Left kidney (tissue), 2 donors: ENCODE data around the gene MRPL23. TPM values are rescaled to one million over a fixed set of nuclear protein-coding genes. Genes with fewer than 3 reads are reported as not detected.

Source experiments
- DNase-seq: peaks from one replicate; pipeline ENCODE4 v3.0.0-alpha.2; 2013
- polyA plus RNA-seq: library from polyadenylated mRNA; unstranded; fragments of 120-200 nt; gene quantifications from one replicate; pipeline ENCODE4 v1.2.1, GENCODE V29; 2013; ENCODE audit not compliant: insufficient read length

The MRPL23 gene
- polyA plus RNA-seq, 1 donor, result 33.6 TPM

DNA sequence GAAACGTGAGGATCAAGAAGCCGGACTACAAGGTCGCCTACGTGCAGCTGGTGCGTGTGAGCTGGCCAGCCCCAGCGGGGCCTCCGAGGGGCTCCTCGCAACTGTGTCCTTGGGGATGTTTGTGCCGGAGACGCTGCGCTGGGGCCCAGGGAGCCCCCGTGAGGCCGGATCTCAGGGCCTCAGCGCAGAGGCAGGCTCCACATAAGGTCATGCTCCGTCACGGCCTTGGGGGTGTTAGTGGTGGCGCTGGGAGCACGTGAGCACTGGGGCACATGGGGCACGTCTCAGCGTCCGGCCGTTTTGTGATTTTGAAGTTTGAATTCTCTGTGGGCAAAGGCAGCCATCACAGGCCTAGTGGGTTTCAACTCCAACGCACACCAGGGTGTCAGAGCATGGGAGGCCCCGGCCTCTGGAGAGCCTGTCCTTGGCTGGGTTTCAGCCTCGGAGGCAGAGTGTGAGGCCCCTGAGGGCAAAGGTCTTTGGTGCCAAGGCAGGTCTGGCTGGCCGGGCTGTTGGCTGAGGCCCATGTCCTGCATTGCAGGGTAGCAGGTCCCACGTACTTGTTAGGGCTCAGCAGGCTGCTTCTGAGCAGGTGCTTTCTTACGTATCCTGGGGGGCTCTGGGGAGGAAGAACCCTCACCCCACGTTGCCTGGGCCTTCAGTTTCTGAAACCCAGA lies 5.8 kb downstream of the MRPL23 start:
- no peak for DNase-seq

DNA sequence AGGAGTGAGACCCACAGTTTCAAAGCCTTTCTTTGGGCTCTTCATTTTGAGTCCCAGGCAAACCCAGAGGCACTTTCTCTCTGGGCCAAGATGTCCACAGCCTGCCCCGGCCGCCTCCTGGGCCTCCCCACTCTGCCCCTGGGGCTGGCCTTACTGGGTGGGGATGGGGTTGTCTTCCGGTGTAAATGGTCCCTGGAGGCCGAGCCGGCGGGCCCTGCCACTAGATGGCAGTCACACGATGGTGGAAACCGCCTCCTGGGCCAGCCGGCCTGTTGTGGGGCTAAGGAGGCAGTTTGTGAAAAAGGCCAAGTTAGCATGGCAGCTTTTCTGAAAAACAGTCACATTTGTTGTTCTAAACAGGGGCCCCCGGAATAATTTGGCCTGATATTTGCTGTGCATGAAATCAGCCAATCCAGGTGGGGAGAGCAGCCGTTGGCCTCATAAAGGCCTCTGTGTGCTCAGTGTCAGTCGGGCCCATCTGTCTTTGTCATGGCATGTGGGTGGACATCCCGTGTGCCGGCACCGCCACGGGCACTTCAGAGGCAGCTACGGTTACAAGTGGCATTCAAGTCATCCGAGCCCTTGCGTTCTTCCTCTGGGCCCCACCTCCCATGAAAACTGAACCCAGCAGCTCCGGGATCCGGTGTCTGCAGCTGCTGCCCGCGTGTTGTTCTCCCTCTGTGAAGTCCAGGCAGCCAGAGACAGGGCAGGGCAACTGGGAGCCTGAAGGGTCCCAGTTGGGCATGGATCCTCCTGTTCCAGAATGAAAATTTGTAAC lies 6.5 kb downstream of the MRPL23 start:
- DNase-seq, result no peak

DNA sequence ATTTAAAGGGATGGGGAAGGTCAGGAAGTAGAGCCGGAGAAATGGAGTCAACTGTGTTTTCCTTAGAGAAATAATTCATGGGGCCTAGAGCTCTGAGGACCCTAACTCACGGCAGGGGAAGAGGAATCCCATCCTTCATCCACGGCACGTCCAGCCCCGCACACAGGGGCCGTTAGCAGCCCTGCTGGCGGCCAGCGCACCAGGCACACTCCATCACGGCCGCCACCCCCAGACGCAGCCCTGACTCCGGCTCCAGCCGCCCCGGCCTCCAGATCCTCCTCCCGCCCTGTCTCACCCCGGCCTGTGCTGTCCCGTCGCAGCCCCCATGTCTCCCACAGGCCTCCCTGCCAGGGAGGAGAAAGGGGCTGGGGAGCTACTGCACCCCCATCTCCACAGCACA lies 11.2 kb downstream of the MRPL23 start:
- no peak for DNase-seq

DNA sequence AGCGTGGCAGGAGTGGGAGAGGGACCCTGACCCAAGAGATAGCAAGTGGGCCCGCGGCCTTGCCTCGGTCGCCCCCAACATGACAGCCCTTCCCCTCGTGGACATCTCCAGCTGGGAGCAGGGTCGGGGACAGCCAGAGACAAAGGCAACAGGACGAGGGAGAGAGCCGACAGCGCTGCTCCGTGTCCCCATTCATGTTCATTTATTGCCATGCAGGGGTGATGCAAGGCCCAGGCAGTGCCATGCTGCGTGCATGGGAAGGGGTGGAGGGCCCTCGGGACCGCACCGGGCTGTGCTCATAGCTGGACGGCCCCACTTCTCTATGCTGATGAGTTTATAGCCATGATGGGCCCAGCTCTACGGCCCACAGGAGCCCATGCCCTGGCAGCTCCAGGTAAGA lies 12.7 kb downstream of the MRPL23 start:
- DNase-seq, result no peak

DNA sequence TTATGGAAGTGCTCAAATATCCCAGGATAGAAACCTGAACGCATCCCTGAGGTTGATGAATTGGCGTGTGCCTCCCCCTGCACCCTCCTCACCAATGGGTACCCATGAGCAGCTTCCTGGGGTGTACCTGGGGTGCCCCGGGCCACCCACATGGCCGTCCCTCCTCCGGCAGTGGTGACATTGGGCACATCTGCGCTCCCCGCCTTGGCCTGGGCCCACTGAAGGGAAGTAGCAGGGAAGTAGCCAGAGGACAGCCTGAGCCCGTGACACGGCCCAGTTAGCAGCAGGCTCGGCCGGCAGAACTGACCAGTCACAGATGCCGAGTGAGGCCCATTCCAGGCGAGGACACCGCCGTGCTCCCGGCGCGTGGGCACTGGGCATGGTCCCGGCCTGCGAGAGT lies 16.7 kb downstream of the MRPL23 start:
- no peak for DNase-seq

DNA sequence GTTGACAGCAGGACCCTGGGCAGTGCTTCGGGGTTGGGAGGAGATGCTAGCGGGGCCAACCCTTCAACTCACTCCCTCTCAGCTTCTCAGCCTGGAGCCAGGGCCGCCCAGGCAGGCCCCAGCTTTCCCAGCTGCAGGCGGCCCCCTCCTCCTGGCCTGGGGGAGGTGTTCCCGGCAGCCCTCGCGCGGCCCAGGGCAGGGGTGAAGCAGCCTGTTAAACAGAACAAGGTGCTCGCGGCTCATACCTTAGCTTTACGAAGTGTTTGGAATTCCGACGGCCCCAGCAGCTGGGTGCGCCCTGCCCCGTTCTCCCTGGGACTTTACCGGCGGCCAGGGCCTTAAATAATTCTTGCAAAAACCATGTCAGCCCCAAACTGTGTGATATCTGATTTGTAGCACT lies 17.2 kb downstream of the MRPL23 start:
- no peak for DNase-seq

DNA sequence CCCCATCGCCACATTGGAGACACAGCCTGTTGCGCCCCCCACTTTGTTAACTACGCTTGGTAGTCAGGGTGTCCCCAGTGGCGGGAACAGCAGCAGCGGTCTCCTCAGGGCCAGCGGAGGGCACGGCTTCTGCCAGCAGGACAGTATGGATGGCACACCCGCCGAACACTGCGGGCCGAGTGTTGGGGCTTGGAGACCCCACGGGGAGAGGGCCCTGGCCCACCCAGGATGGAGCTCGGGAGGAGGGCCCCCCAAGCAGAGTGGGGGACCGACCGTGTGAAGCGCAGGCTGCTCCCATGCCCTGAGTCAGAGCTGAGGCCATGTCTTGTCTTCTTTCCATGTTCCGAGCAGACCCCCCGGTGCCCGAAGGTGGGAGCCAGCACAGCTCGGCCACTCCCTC lies 17.8 kb downstream of the MRPL23 start:
- DNase-seq, result no peak

DNA sequence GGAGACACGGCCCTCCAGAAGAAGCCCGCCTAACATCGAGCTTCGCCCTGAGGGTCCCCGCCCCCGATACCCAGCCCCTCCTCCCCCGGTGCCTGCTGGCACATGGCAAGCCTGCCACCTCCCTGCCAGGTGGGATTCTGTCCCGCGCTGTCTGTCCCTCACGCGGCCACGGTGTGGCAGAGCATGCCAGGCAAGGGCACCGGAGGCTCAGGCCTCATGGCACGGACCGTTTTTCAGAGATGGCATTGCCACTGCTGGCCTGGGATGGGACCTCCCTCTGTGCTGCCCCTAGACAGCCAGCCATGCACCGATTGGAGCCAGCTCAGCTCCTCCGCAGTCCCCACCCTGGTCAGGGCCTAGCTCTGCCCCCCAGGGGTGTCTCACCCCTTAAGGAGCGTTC lies 19.4 kb downstream of the MRPL23 start:
- no peak for DNase-seq

DNA sequence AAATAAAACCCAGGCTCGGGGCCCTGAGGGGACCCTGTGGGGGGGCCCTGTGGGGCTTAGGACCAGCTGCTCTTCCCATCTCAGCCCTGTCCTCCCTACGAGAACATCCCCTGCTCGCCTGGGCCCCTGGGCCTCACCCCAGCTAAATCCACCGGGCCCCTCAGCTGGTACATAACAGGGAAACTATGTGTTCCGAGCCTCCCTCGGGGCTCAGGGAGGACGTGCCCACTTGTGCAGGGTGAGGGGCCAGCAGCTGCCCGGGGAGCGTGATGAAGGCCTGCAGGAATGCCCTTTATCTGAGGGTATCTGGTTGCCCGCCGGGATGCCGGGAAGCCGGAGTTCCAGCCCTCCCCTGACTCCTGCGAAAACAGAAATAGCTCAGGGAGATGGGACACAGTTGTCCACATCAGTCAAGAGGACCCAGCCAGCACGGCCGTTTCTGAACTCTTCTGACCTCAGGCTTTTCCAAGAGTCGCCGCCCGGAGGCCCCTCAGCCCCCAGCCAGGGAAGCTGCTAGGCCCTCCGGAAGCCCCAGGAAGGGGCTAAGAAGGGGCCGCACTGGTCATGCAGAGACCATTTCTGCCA lies 20.6 kb downstream of the MRPL23 start:
- DNase-seq, result no peak

DNA sequence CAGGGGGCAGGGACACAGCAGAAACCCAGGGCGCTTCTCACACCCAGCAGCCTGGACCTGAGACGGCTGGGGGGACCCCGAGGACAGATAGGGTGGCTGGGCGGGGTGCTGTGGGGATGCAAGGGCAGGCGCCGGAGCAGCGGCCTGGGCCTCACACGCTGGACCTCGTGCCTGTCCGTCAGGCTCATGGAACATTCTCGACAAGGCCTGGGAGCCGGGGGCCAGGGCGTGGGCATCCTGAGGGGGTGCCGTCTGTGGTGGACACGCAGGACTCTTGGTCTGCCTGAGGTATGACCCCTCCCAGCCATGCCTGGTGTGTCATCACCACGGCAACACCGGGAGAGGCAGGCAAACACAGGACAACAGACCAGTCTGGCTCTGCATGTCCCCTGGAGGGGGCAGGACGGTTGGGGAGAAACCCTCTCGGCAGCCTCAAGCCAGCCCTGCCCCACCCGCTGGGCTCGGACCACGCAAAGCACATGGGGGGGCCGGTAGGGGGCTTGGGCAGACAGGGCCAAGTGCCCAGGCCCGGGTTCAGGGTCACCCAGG lies 21.4 kb downstream of the MRPL23 start:
- DNase-seq, result no peak

DNA sequence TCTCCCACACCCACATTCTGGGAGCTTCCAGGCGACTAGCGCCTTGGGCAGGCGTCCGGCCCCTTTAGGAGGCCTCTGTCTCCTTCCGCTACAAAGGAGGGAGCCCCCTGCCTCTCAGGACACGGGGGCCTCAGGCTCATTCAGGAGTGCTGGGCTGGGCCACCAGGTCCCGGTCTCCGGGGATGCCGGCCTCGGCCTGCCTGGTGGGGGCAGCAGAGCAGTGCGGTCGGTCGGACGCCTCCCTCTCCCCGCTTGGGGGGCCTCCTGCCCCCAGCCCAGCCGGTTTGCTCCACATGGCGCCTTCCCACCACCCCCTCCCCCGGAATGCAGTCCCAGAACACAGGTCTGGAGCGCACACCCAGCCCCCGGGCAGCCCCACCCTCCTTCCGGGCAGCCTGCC lies 21.9 kb downstream of the MRPL23 start:
- DNase-seq, result no peak

DNA sequence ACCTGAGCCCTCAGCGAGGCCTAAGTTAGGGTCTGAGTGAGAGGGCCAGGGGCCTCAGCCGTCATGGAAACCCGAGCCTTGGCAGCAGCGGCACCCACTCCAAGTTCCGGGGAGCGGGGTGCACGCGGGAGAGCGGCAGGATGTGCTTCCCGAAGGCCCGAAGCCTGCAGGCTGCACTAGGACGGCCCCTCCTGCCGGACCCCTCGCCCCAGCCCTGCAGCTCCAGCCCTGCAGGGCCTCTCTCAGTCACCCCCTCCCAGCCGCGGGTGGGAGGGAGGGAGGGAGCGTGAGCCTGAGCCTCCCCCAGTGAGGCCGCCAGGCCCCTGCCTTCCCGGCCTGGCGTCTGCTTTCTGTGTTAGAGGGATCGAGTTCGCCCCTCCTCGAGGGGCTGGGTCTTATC lies 22.6 kb downstream of the MRPL23 start:
- DNase-seq, result no peak

DNA sequence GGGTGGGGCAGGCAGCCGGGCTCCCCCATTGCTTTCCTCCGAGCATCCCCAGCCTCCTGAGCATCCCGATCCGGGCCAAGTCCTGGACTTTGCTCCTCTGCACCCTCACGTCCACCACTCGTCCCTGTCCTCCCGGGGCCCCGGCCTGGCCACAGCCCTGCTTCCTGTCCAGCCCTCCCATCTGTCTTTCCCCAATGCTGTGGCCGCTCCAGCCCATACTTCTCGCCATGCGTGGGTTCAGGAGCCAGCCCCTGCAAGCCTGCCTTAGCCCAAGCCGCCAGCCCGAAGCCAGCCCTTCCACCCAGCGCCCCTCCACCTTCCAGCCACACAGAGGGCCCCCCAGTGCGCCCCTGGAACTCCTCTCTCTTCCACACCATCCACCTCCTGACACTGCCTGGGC lies 23.8 kb downstream of the MRPL23 start:
- DNase-seq, result no peak

DNA sequence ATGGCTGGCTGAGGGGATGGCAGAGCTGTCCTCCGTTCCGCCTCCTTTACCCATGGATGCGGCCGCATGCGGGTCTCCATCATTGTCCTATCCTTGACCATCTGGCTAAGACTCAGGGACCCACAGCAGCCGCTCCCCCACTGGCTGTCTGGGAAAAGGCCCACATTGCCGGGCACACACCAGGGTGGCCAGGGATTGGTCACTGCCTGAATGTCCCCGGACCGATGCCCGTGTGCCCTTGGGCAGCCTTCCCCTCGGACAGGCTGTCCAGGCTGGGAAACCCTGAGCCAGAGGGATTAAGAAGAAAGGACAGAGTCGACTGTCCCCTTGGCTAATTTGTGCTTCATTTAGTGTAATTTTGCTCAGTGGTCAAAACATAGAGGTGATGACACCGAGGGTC lies 28.1 kb downstream of the MRPL23 start:
- DNase-seq, result no peak

DNA sequence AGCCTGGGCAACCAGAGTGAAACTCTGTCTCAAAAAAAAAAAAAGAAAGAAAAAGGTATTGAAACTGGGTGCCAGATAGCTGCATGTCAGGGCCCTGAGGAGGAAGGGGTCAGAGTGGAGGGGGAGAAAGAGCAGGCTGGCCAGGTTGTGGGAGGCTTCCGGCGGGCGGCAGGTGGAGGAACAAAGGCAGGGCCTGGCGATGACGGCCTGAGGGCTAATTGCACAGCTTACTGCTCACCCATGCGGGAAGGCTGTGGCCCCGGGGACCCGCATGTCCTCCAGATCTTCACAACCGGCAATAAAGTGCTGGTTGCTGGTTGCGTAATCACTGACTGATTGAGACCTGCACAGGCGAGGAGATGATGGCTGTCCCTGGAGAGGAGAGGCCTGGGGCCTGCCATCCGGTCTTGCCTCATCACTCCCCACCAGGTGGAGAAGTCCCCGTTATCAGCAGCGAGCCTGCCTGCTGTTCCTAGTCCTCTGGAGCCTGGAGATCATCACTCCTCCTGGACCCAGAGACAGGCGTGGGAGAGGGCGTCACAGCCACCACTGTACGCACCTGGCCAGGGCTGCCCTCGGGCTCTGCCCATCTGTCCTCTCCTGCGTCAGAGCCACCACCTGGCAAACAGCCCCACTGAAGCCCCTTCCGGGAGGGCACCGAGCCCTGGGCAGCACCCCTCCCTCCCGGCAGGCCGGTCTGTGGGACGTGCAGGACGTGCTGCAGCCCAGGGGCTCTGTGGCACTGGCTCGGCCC lies 31.8 kb downstream of the MRPL23 start:
- DNase-seq, result no peak

DNA sequence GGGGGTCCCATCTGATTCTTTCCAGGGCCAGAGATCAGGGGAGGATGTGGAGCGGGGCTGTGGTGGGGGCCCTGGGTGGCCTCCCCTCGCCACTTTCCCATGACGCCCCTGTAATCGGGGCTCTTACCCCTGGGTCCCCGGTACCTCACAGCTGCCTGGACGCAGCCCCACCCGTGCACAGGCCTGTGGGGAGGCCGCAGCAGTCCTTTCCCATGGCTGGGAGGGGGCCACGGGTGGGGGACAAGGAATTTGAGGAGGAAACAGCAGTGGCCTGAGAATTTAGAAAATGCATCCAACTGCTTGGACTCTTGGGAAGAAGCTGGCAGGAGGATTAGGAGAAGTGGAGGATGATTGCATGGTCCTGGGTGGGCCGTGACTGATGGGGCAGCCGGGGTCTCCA lies 32.5 kb downstream of the MRPL23 start:
- DNase-seq, result no peak

DNA sequence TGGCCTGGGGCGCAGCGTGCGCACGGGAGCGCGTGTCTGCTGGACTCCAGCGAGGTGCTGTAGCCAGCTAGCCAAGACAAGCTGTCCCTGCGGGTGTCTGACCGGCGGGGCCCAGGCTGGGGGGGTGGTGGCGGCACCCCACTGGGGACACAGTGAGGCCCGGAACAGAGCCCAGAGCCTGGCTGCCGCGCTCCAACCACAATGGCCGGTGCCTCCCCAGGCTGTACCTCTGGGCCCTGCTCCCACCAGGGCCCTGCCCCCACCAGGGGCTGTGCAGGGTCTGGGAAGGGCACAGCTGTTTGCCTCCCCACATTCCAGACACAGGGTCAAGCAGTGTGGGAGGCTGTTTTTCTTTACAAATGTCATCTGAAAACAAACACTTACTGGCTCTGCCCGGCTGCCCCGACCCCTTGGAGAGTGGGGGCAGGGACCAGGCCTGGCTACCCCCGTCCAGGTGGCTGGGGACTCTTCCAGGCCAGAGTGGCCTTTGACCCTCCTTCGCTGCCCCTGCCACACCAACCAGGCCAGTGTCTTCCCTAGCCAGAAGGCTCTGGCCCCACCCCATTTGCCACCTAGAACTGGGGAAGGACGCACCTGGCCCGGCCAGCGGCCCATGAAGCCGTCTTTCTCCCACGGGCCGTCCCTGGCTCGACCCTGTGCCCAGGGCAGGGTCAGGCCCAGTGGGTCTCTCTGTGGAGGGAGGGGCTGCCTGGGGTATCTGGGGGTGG lies 35.9 kb downstream of the MRPL23 start:
- no peak for DNase-seq

DNA sequence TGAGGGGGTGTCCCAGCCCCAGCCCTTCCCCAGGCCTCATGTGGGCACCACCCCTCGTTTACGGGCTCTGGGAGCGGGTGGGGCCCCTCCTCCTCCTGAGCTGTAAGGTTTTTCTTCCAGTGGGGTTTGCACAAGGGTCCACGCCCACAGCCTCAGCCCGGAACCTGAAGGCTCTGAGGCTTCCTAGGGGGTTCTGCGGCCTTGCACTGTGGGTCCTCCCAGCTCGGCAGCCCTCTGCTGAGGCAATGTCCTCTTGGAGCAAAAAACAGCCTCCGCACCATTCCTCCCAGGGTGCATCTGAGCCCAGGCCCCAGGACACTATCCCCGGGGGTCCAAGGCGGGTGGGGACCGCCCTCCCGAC lies 36.4 kb downstream of the MRPL23 start:
- no peak for DNase-seq

DNA sequence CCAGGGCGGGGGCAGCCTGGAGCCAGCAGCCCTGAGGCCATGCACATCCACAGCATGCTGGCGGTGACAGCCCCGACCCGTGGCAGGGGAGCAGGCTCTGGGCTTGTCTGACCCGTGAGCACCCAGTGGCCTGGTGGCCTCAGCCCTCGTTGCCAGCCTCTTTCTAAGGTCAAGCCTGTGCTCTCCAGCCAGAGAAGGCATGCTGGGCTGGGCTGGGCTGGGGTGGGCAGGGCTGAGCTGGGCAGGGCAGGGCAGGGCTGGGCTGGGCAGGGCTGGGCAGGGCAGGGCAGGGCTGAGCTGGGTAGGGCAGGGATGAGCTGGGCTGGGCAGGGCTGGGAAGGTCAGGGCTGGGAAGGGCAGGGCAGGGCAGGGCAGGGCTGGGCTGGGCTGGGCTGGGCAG lies 39.9 kb downstream of the MRPL23 start:
- no peak for DNase-seq

DNA sequence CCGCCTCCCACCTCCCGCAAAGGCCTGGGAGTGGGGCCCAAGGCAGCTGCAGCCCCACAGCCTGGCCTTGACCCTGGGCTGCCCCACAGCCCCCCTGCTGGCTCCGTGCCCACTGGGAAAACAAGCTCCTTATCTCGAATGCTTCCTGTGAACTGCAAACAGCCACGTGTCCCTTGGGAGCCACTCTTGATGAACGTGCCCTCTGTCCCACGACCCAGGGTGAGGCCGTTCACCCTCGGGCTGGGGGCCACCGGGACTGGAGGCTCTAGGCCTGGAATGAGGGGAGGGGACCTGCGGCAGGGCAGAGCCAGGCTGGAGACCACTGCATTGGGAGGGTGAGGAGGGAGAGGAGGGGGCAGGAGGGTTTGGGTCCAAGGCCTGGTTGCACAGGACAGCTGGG lies 41.0 kb downstream of the MRPL23 start:
- DNase-seq, result no peak

DNA sequence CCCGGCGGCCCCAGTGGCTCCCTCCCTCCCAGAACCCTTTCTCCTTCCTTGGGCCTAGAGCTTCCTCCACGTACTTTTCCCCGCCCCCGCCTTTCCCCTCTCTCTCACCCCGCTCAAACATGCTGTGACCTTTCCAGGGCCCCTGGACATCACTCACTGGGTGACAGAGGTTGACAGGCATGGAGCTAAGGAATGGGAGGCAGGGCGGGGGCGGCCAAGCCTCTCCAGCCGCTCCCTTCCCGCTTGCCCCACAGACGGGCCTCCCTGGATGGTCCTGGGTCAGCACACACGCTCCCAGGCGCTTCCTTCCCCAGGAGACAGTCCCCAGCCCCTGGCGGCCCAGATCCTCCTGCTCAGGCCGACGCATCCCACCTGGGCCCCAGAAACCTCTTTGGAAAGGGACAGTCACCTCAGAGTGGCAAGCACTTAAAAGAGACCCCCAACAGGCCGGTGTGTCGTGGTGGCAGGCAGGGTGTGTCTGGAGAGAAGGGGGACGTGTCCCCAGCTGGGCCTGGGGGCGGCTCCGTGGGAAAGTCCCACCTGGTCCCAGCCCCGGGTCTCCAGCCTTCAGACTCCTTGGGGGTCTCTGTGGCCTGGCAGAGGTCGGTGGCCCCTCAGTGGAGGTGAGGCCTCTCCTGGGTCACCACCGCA lies 41.7 kb downstream of the MRPL23 start:
- DNase-seq, result peak; percentile 53
